ENCODE data around the gene PRM3.

The PRM3 gene

DNA sequence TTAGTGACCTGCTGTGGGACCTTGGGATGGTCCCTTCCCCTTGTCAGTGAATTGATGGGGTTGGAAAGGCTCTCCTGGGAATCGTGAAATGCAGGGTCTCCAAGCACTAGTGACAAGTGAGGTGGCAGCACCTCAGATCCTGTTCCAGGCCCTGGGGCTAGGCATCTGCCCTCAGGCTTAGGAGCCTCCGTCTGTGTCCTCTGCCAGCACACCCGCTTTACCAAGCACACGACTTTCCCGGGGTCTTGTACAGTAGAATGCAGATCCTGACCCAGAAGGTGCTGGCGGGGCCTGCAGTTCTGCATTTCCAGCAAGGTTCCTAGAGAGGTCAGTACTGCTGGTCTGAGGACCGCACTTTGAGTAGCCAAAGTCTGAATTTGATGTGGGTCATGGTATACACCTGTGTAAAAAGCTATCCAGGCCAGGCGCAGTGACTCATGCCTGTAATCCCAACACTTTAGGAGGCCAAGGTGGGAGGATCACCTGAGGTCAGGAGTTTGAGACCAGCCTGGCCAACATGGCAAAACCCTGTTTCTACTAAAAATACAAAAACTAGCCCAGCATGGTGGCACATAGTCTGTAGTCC, 41.0 kb upstream of the PRM3 start:
- TF ChIP-seq YY1 (IDR thresholded peaks at IDR 0.05; ENCODE audit: low read depth) (no peak), ZBTB7A (IDR thresholded peaks at IDR 0.05; ENCODE audit: low read depth) (no peak), FOXM1 (IDR thresholded peaks at IDR 0.05; ENCODE audit: borderline replicate concordance, low read depth) (no peak), CEBPB (IDR thresholded peaks at IDR 0.05) (no peak), TAF1 (IDR thresholded peaks at IDR 0.05; ENCODE audit: low read depth) (no peak), EP300 (IDR thresholded peaks at IDR 0.05; ENCODE audit: borderline replicate concordance) (no peak)
- TF ChIP-seq, protein P1, sequence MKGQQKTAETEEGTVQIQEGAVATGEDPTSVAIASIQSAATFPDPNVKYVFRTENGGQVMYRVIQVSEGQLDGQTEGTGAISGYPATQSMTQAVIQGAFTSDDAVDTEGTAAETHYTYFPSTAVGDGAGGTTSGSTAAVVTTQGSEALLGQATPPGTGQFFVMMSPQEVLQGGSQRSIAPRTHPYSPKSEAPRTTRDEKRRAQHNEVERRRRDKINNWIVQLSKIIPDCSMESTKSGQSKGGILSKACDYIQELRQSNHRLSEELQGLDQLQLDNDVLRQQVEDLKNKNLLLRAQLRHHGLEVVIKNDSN (IDR thresholded peaks at IDR 0.05) = no peak

DNA sequence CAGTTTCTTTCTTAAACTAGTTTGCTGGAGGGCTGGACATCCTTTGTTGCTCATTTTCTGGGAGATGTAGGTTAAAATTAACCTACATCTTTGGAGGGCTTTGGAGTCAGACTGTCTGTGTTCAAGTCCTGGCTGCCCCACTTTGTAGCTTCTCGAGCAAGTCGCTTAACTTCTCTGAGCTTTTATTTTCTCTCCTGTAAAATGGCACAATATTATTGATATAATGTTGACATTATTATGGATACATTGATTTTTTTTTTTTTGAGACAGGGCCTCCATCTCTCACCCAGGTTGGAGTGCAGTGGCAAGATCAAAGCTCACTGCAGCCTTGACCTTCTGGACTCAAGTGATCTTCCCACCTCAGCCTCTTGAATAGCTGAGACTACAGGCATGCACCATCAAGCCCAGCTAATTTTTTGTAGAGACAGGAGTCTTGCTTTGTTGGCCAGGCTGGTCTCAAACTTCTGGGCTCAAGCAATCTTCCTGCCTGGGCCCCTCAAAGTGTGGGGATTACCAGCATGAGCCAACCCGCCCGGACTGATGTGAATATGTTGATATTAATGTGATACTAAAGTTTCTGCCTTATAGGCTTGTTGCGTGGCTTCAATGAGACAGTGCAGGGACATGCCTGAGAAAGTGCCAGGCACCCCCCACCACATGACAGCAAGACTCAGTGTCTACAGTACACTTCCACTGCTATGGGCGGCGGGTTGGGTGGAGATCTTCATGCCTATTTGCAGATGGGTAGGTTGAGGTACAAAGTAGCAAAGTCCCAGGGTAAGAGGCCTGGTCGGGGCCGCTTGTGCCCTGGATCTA, 40.3 kb upstream of the PRM3 start:
- TF ChIP-seq RAD21 (IDR thresholded peaks at IDR 0.05; ENCODE audit: low read depth) (no peak), EGR1 (IDR thresholded peaks at IDR 0.05) (no peak), ZBTB7A (IDR thresholded peaks at IDR 0.05; ENCODE audit: low read depth) (no peak), CEBPB (IDR thresholded peaks at IDR 0.05) (no peak), YY1 (IDR thresholded peaks at IDR 0.05; ENCODE audit: low read depth) (no peak), NFIC (IDR thresholded peaks at IDR 0.05) (no peak), CREB1 (IDR thresholded peaks at IDR 0.05; ENCODE audit: low read depth) (no peak), EP300 (IDR thresholded peaks at IDR 0.05; ENCODE audit: borderline replicate concordance) (no peak), TAF1 (IDR thresholded peaks at IDR 0.05; ENCODE audit: low read depth) (no peak), TEAD4 (IDR thresholded peaks at IDR 0.05) (no peak), TCF12 (IDR thresholded peaks at IDR 0.05; ENCODE audit: low read depth) (no peak), FOXM1 (IDR thresholded peaks at IDR 0.05; ENCODE audit: borderline replicate concordance, low read depth) (no peak)
- TF ChIP-seq, protein P2, sequence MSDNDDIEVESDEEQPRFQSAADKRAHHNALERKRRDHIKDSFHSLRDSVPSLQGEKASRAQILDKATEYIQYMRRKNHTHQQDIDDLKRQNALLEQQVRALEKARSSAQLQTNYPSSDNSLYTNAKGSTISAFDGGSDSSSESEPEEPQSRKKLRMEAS (IDR thresholded peaks at IDR 0.05) = no peak
- TF ChIP-seq, protein P1 (IDR thresholded peaks at IDR 0.05) = no peak
- TF ChIP-seq, protein P3, sequence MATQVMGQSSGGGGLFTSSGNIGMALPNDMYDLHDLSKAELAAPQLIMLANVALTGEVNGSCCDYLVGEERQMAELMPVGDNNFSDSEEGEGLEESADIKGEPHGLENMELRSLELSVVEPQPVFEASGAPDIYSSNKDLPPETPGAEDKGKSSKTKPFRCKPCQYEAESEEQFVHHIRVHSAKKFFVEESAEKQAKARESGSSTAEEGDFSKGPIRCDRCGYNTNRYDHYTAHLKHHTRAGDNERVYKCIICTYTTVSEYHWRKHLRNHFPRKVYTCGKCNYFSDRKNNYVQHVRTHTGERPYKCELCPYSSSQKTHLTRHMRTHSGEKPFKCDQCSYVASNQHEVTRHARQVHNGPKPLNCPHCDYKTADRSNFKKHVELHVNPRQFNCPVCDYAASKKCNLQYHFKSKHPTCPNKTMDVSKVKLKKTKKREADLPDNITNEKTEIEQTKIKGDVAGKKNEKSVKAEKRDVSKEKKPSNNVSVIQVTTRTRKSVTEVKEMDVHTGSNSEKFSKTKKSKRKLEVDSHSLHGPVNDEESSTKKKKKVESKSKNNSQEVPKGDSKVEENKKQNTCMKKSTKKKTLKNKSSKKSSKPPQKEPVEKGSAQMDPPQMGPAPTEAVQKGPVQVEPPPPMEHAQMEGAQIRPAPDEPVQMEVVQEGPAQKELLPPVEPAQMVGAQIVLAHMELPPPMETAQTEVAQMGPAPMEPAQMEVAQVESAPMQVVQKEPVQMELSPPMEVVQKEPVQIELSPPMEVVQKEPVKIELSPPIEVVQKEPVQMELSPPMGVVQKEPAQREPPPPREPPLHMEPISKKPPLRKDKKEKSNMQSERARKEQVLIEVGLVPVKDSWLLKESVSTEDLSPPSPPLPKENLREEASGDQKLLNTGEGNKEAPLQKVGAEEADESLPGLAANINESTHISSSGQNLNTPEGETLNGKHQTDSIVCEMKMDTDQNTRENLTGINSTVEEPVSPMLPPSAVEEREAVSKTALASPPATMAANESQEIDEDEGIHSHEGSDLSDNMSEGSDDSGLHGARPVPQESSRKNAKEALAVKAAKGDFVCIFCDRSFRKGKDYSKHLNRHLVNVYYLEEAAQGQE (IDR thresholded peaks at IDR 0.05; ENCODE audit: low read depth) = no peak

DNA sequence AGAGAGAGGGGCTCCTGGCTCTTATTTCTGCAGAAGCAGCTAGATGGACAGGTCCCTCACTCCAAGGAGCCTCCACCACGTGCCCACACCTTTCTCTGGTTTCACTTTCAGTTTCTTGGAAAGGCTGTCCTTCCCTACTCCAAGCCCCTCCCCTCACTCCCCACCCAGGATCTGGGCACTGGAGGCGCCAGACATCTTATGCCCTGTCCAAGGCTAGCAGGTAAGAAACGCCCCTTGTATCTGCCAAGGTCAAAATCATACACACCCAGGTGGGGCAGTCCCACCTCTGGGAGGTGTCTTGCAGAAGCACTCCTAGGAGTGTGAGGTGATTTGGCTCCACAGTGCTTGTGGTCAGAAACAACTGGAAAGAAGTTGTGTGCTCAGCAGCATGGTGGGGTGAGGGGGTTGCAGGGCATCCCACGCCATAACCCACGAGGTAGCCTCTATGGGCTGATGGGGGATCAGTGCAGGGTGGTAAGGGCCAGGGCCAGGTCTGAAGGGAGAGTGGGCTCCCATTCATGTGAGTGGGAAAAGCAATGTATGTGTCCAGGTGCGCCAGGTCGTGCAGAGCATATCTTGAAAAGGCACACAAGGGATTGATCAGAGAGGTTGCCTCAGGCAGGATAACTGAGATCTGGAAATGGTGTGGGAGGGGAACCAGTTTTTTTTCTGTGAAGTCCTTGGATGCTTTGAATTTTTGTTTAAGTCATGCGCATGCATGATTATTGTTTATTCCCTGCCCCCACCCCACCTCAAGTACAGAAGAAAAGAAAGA, 39.5 kb upstream of the PRM3 start:
- TF ChIP-seq EGR1 (IDR thresholded peaks at IDR 0.05) = no peak
- TF ChIP-seq, protein P3 (IDR thresholded peaks at IDR 0.05; ENCODE audit: low read depth) = no peak
- peak; percentile 54; the same call in 1 of the 2 replicates for TF ChIP-seq ZBTB7A (IDR thresholded peaks at IDR 0.05; ENCODE audit: low read depth)
- TF ChIP-seq NFIC (IDR thresholded peaks at IDR 0.05) = no peak
- no peak for TF ChIP-seq RAD21 (IDR thresholded peaks at IDR 0.05; ENCODE audit: low read depth)
- TF ChIP-seq, protein P2 (IDR thresholded peaks at IDR 0.05) = peak; percentile 97
- TF ChIP-seq EP300 (IDR thresholded peaks at IDR 0.05; ENCODE audit: borderline replicate concordance) = peak; percentile 69; the same call in 1 of the 2 replicates
- TF ChIP-seq TCF12 (IDR thresholded peaks at IDR 0.05; ENCODE audit: low read depth) = peak; percentile 41; the same call in 1 of the 2 replicates
- TF ChIP-seq FOXM1 (IDR thresholded peaks at IDR 0.05; ENCODE audit: borderline replicate concordance, low read depth) = no peak
- TF ChIP-seq, protein P1 (IDR thresholded peaks at IDR 0.05) = peak; percentile 91
- peak; percentile 87 for TF ChIP-seq TEAD4 (IDR thresholded peaks at IDR 0.05)
- TF ChIP-seq CREB1 (IDR thresholded peaks at IDR 0.05; ENCODE audit: low read depth) = no peak
- no peak for TF ChIP-seq TAF1 (IDR thresholded peaks at IDR 0.05; ENCODE audit: low read depth)
- 0 out of 2 replicates have a peak, but pooled peaks have one; percentile 24 for TF ChIP-seq YY1 (IDR thresholded peaks at IDR 0.05; ENCODE audit: low read depth)
- no peak for TF ChIP-seq CEBPB (IDR thresholded peaks at IDR 0.05)

DNA sequence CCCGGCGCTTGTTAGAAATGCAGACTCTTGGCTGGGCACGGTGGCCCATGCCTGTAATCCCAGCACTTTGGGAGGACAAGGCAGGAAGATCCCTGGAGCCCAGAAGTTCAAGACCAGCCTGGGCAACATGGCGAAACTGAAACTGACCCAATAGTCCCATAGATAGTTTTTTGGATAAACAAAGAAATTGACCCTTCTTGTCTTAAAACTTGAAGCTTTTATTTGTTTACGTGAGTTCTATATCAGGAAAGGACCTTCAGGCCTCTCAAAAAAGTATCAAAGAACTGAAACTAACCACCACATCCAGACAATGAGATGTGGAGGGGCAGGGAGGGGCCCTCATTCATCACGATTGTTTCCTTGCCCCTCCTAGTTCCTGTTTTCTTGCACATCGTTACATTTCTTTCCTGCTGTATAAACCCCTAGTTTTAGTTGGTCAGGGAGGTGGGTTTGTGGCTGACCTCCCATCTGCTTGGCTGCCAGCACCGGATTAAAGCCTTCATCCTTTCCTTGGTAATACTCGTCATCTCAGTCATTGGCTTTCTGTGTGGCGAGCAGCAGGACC, 37.6 kb upstream of the PRM3 start:
- no peak for TF ChIP-seq TEAD4 (IDR thresholded peaks at IDR 0.05)
- no peak for TF ChIP-seq EP300 (IDR thresholded peaks at IDR 0.05; ENCODE audit: borderline replicate concordance)
- no peak for TF ChIP-seq EGR1 (IDR thresholded peaks at IDR 0.05)
- TF ChIP-seq, protein P3 (IDR thresholded peaks at IDR 0.05; ENCODE audit: low read depth) = no peak
- TF ChIP-seq, protein P2 (IDR thresholded peaks at IDR 0.05) = no peak
- no peak for TF ChIP-seq TAF1 (IDR thresholded peaks at IDR 0.05; ENCODE audit: low read depth)
- TF ChIP-seq RAD21 (IDR thresholded peaks at IDR 0.05; ENCODE audit: low read depth) = no peak
- no peak for TF ChIP-seq NFIC (IDR thresholded peaks at IDR 0.05)
- no peak for TF ChIP-seq CEBPB (IDR thresholded peaks at IDR 0.05)
- TF ChIP-seq TCF12 (IDR thresholded peaks at IDR 0.05; ENCODE audit: low read depth) = no peak

Data from Ishikawa (cell line).